Nephron progenitor cell (in vitro differentiated cells): ENCODE data around the gene MKKS.
A peak's percentile ranks its signal among the peaks of the same experiment; 100 is the strongest.

Source experiments
- DNase-seq: peaks from one replicate; pipeline ENCODE4 v3.0.0; 2021
- H3K27ac Mint-ChIP-seq: 2 replicates; pipeline ENCODE4 v1.8.0; 2021; ENCODE audit warnings: mild to moderate bottlenecking, moderate library complexity, mixed read lengths
- H3K27me3 Mint-ChIP-seq: 2 replicates; pipeline ENCODE4 v1.8.0; 2021; ENCODE audit warnings: mild to moderate bottlenecking, low read depth, mixed read lengths; ENCODE audit not compliant: poor library complexity
- H3K36me3 Mint-ChIP-seq: 2 replicates; pipeline ENCODE4 v1.8.0; 2021; ENCODE audit warnings: low read depth, mixed read lengths
- H3K4me1 Mint-ChIP-seq: 2 replicates; pipeline ENCODE4 v1.8.0; 2021; ENCODE audit warnings: mixed read lengths
- H3K4me3 Mint-ChIP-seq: 2 replicates; pipeline ENCODE4 v1.8.0; 2021; ENCODE audit warnings: mild to moderate bottlenecking, moderate library complexity, mixed read lengths
- H3K9me3 Mint-ChIP-seq: 2 replicates; pipeline ENCODE4 v1.8.0; 2021; ENCODE audit warnings: mild to moderate bottlenecking, moderate library complexity, mixed read lengths
- CTCF ChIP-seq: fragments of 200-600 bp; sonication (generic); IDR thresholded peaks from 2 replicates; pipeline ENCODE4 v1.5.0; 2021; ENCODE audit warnings: antibody characterized with exemption

Gene MKKS

DNA sequence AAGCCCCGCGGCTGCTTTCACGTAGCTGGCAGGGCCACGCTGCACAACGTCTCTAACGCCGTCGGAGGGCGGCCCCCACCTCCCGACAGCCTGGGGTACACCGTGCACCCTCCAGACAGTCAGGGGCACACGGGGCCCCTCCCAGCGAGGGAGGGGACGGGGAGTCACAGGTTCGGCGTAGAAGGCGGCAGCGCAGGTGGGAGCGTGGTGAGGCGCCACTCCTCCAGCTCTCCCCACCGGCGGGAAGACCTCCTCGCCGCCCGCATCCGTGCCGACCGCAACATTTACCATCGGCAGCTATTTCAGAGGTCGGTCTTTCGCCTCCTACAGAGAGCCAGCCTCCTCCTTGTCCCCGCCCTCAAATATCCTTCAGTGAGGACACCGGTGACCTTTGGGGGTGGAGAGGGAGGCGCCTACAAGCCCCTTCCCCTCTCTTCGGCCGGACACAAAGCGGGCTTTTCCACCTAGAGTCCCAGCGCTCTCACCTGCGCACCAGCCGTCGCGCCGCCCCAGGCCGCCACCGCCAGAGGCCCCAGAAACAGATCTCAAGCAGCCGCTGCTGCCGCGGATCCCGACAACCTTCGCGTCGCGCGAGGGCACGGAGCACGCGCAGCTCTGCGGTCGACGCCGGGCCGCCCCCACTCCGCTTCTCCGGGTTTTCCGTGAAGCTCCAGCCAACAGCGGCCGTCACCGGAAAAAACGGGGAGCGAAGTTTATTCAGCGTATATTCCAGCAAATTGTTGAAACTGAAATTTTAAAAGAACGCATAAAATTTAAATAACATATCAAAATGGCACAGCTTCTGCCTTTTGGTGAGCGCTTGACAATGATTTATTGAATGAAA is at the start of gene MKKS:
MKKS (minus strand) TSS at position 600 of the 844 bp plus-strand sequence. CDS start 20,708 bp downstream, outside the sequence.
- no peaks in the 10 kb centered on the region for H3K9me3 Mint-ChIP-seq
- no peak for TF ChIP-seq CTCF
- H3K4me1 Mint-ChIP-seq = peaks cover 60% of the 10 kb centered on the region
- peaks cover 17% of the 10 kb centered on the region for H3K36me3 Mint-ChIP-seq
- H3K27me3 Mint-ChIP-seq = no peaks in the 10 kb centered on the region
- peak within 1 kb of the TSS; percentile 91 for H3K4me3 Mint-ChIP-seq
- peak within 1 kb of the TSS; percentile 84 for H3K27ac Mint-ChIP-seq
- peak; percentile 91 for DNase-seq

- Mint-ChIP-seq H3K36me3 (peaks cover 9% of the 10 kb centered on the region), H3K4me3 (no peak overlapping the region), H3K27ac (no peak overlapping the region), H3K27me3 (no peaks in the 10 kb centered on the region), H3K9me3 (no peaks in the 10 kb centered on the region), H3K4me1 (peaks cover 26% of the 10 kb centered on the region)
- no peak for TF ChIP-seq CTCF
- DNase-seq = no peak
Measured at GRCh38 chr20:10483691-10484090, 49.7 kb upstream of the MKKS start.

DNA sequence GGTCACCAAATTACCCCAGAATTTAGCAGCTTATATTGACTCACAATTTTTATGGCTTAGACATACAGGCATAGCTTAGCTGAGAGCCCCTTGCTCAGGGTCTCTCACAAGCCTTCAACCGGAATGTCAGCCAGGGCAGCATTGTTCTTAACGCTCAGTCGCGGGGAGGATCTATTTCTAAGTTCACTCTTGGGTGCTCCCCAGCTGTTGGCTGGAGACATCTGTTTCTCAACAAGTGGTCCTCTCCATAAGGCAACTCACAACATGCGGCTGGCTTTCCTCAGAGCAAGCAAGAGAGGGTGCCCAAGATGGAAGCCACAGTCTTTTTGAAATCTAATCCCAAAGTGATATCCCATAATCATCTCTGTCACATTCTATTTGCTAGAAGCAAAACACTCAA is 47.7 kb upstream of the MKKS start:
- Mint-ChIP-seq H3K4me1 (peaks cover 32% of the 10 kb centered on the region), H3K36me3 (peaks cover 9% of the 10 kb centered on the region), H3K27me3 (no peaks in the 10 kb centered on the region), H3K4me3 (no peak overlapping the region), H3K9me3 (no peaks in the 10 kb centered on the region), H3K27ac (peak overlapping the region; percentile 84)
- no peak for TF ChIP-seq CTCF
- no peak for DNase-seq

- H3K4me3 Mint-ChIP-seq = no peak overlapping the region
- TF ChIP-seq CTCF = no peak
- H3K9me3 Mint-ChIP-seq = no peaks in the 10 kb centered on the region
- H3K4me1 Mint-ChIP-seq = peaks cover 41% of the 10 kb centered on the region
- DNase-seq = no peak
- H3K27ac Mint-ChIP-seq = no peak overlapping the region
- peaks cover 2% of the 10 kb centered on the region for H3K27me3 Mint-ChIP-seq
- H3K36me3 Mint-ChIP-seq = peaks cover 3% of the 10 kb centered on the region
Measured at GRCh38 chr20:10478930-10479329, 44.9 kb upstream of the MKKS start.

- no peak for DNase-seq
- Mint-ChIP-seq H3K4me1 (peaks cover 39% of the 10 kb centered on the region), H3K27me3 (peaks cover 2% of the 10 kb centered on the region), H3K27ac (no peak overlapping the region), H3K36me3 (peaks cover 3% of the 10 kb centered on the region), H3K9me3 (no peaks in the 10 kb centered on the region), H3K4me3 (no peak overlapping the region)
- TF ChIP-seq CTCF = no peak
Measured at GRCh38 chr20:10478205-10478604, 44.2 kb upstream of the MKKS start.

GRCh38 chr20:10476319-10476724 is 42.3 kb upstream of the MKKS start:
- Mint-ChIP-seq H3K27ac (no peak overlapping the region), H3K9me3 (no peaks in the 10 kb centered on the region), H3K36me3 (peaks cover 4% of the 10 kb centered on the region), H3K4me3 (no peak overlapping the region), H3K27me3 (peaks cover 2% of the 10 kb centered on the region), H3K4me1 (peaks cover 33% of the 10 kb centered on the region)
- DNase-seq = no peak
- no peak for TF ChIP-seq CTCF
